Testis (tissue), 3 donors: Measurements from ENCODE around the gene ROBO1. TPM values are rescaled to one million over a fixed set of nuclear protein-coding genes. Genes with fewer than 3 reads are reported as not detected.

Source experiments
- DNase-seq: peaks from one replicate; pipeline ENCODE4 v3.0.0-alpha.2; 2019
- H3K27ac ChIP-seq, 2 donors: fragments of 200-600 bp; sonication (generic); one replicate each; pipeline ENCODE4 v1.5.1; 2019
- H3K27me3 ChIP-seq: fragments of 200-600 bp; sonication (generic); one replicate; pipeline ENCODE4 v1.5.1; 2019
- H3K36me3 ChIP-seq: fragments of 200-600 bp; sonication (generic); one replicate; pipeline ENCODE4 v1.5.1; 2017; ENCODE audit warnings: low read depth; ENCODE audit errors: missing control alignments
- H3K4me1 ChIP-seq: fragments of 200-600 bp; sonication (generic); one replicate; pipeline ENCODE4 v1.5.1; 2019
- H3K4me3 ChIP-seq, 2 donors: fragments of 200-600 bp; sonication (generic); one replicate each; pipeline ENCODE4 v1.5.1; 2017 to 2019
- H3K9me3 ChIP-seq: fragments of 200-600 bp; sonication (generic); one replicate; pipeline ENCODE4 v1.5.1; 2017
- POLR2A ChIP-seq: fragments of 450-650 bp; IDR thresholded peaks from one replicate; pipeline ENCODE4 v1.6.1; 2017; ENCODE audit warnings: antibody characterized with exemption, mild to moderate bottlenecking, moderate library complexity
- WGBS, 2 donors: methylation state at CpG; one replicate each; pipeline ENCODE4 v1.1.5; 2018; 5-methylcytosine and 5-hydroxymethylcytosine counted together
- intact Hi-C: fragments of 100-400 bp; cut with DNase I; formaldehyde crosslinking; loops from one replicate; pipeline ENCODE4 v1.15.1; 2023; ENCODE audit warnings: low total_unique reads
- polyA plus RNA-seq: library from polyadenylated mRNA; stranded (reverse); fragments of 350-450 nt; fragmentation: Illumina TruSeq; extraction: RNeasy Lipid Tissue Mini Kit (QIAGEN cat#74804); gene quantifications from one replicate; pipeline ENCODE4 v1.2.3, GENCODE V29; 2014; ENCODE audit warnings: low read depth, low replicate concordance; ENCODE audit not compliant: insufficient read depth
- total RNA-seq, 2 donors: library from RNA; depleted of rRNA; stranded (reverse); fragments of >200 nt; gene quantifications; one replicate each; pipeline ENCODE4 v1.2.3, GENCODE V29; 2016
- TF ChIP-seq, protein P1 (sequence below), 3 experiments: fragments of 450-650 bp in 2 of 3; fragments of 200-600 bp in 1 of 3; sonication (generic) in 1 of 3; IDR thresholded peaks; one replicate each; pipeline ENCODE4 v1.5.1; 2016 to 2019; ENCODE audit warnings: antibody characterized with exemption in 3 of 3, mild to moderate bottlenecking in 2 of 3, moderate library complexity in 1 of 3

Gene ROBO1
- total and polyA plus RNA-seq, 3 donors from 2014 or later: 39.4 to 45.1 (median 42.6) TPM

DNA sequence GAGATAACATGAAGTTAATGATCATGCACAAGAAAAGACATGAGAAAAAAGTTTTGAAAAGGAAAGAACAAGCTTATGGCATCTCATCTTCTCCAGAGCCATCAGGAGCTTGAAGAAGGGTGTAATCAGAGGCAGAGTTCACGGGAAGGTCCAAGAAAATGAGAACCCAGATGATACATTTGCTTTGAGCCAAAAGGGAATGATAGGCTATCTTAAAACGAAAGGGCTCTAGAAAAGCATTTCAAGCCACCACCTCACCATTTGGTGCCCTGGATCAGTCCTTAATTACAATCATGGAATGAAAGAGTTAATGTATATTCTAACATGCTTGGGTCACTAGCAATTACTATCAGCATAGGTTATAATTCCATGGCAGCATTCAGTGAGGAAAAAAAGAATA, 781.8 kb downstream of the ROBO1 start:
- no peak for DNase-seq
- TF ChIP-seq POLR2A: no peak
- TF ChIP-seq, protein P1, sequence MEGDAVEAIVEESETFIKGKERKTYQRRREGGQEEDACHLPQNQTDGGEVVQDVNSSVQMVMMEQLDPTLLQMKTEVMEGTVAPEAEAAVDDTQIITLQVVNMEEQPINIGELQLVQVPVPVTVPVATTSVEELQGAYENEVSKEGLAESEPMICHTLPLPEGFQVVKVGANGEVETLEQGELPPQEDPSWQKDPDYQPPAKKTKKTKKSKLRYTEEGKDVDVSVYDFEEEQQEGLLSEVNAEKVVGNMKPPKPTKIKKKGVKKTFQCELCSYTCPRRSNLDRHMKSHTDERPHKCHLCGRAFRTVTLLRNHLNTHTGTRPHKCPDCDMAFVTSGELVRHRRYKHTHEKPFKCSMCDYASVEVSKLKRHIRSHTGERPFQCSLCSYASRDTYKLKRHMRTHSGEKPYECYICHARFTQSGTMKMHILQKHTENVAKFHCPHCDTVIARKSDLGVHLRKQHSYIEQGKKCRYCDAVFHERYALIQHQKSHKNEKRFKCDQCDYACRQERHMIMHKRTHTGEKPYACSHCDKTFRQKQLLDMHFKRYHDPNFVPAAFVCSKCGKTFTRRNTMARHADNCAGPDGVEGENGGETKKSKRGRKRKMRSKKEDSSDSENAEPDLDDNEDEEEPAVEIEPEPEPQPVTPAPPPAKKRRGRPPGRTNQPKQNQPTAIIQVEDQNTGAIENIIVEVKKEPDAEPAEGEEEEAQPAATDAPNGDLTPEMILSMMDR (IDR thresholded peaks at IDR 0.05): no peak
- no peaks in the 10 kb centered on the region for H3K27me3 ChIP-seq
- H3K9me3 ChIP-seq: no peaks in the 10 kb centered on the region
- no peaks in the 10 kb centered on the region for H3K36me3 ChIP-seq
- no peak overlapping the region for H3K4me3 ChIP-seq
- no peaks in the 10 kb centered on the region for H3K4me1 ChIP-seq
- intact Hi-C loops: no loop called here
- no peak overlapping the region for H3K27ac ChIP-seq
- WGBS, 2 donors: 77 to 84% methylated on average over 2 of the region's 2 CpGs

DNA sequence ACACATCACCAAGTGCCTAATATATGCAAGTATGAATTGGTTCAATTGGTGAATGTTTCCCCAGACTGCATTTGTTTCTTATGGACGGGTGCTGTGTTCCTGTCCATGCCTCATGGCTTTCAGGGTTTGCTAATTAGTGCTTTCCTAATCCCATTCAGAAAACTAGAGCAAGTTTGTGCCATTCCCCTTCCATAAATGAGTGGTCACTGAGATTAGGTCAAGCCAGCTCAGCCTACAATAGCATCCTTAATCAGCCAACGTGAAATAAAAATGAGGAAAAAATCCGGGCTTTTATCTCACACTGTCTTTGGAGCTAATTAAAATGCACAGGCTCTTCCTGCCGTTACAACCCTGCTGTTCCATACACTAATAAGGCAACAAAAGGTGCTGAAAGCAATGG, 788.8 kb downstream of the ROBO1 start:
- WGBS, 2 donors: 44 to 54% methylated on average over 4 of the region's 4 CpGs
- intact Hi-C loops: no loop called here
- Histone ChIP-seq H3K4me1 (no peaks in the 10 kb centered on the region), H3K27me3 (no peaks in the 10 kb centered on the region), H3K4me3 (no peak overlapping the region), H3K36me3 (no peaks in the 10 kb centered on the region), H3K27ac (no peak overlapping the region), H3K9me3 (no peaks in the 10 kb centered on the region)
- no peak for TF ChIP-seq POLR2A
- TF ChIP-seq, protein P1 (IDR thresholded peaks at IDR 0.05): no peak
- DNase-seq: no peak

DNA sequence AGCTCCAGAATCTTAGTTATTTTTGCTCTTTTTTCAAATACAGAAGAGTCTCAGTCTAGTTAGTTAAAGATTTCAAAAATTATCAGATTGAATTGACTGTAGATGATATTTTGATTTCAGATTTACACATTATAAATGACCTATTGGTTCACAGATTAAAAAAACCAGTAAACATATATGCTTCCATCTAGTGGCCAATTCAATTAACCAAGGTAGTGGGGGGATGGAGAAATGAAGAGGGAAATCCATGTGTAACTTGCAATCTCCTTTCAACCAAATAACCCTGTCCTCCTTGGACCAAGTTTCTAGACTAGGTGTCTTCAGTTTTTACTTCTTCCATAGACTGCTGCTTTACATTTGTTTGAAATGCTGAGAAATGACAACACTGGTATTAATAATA, 789.8 kb downstream of the ROBO1 start:
- Histone ChIP-seq H3K27ac (no peak overlapping the region), H3K4me3 (no peak overlapping the region), H3K4me1 (no peaks in the 10 kb centered on the region), H3K9me3 (no peaks in the 10 kb centered on the region), H3K27me3 (no peaks in the 10 kb centered on the region), H3K36me3 (no peaks in the 10 kb centered on the region)
- no peak for DNase-seq
- intact Hi-C loops: no loop called here
- TF ChIP-seq, protein P1 (IDR thresholded peaks at IDR 0.05): peak in 1 of 3 experiments; percentile 19
- TF ChIP-seq POLR2A: no peak

DNA sequence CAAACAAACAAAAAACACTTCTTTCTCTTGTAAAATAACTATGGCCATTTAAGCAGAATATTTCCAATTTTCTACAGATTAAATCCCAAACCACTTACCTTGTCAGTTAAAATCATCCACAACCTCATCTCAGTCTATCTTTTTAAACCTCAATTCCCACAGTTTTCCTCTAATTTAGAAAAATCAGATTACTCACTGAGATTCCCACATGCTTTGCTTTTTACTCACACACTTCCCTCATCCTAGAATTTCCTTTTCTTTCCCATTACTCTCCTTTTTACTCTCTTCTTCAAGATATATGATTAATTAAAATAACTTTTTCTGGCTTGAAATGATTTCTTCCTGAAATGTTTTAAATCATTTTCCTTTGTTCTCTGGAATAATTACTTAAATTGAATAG, 790.7 kb downstream of the ROBO1 start:
- intact Hi-C loops: no loop called here
- no peak for TF ChIP-seq POLR2A
- TF ChIP-seq, protein P1 (IDR thresholded peaks at IDR 0.05): no peak
- no peaks in the 10 kb centered on the region for H3K36me3 ChIP-seq
- H3K27me3 ChIP-seq: no peaks in the 10 kb centered on the region
- no peak overlapping the region for H3K27ac ChIP-seq
- no peak for DNase-seq
- H3K4me3 ChIP-seq: no peak overlapping the region
- H3K9me3 ChIP-seq: no peaks in the 10 kb centered on the region
- no peaks in the 10 kb centered on the region for H3K4me1 ChIP-seq

DNA sequence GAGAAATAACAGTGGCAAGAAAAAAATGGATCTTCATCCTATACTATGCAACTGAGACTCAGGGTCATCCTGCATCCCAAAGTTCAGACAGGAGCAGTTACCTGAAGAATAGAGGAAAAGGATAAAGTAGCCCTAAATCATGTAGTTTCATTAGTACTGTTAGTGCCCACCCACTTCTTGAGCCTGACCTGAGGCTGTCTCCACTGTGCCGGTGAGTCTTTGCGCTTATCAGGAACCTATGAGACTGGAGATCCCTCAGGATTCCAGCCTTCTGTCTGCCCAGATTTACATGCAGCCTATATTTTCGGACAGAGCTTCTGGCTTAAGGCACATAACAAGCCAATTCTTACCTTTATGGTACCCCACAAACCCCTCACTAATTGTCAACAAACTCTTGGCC, 791.6 kb downstream of the ROBO1 start:
- 83 to 88% methylated on average over 3 of the region's 3 CpGs for WGBS, 2 donors
- no peaks in the 10 kb centered on the region for H3K4me1 ChIP-seq
- no peaks in the 10 kb centered on the region for H3K36me3 ChIP-seq
- H3K27me3 ChIP-seq: no peaks in the 10 kb centered on the region
- no peak overlapping the region for H3K27ac ChIP-seq
- no peak for DNase-seq
- TF ChIP-seq, protein P1 (IDR thresholded peaks at IDR 0.05): no peak
- no peak for TF ChIP-seq POLR2A
- H3K4me3 ChIP-seq: no peak overlapping the region
- no peaks in the 10 kb centered on the region for H3K9me3 ChIP-seq
- intact Hi-C loops: no loop called here
